B cell (primary cell): ENCODE measurements around the gene VPS26C.

Source experiments
- CTCF ChIP-seq: fragments of 200-600 bp; IDR thresholded peaks from one replicate; pipeline ENCODE4 v1.8.0; 2022; ENCODE audit warnings: antibody characterized with exemption, mild to moderate bottlenecking
- EZH2 ChIP-seq: IDR thresholded peaks from 2 replicates; pipeline ENCODE4 v1.6.1; 2012; ENCODE audit warnings: borderline replicate concordance, low read depth, mild to moderate bottlenecking, moderate library complexity, low read length; ENCODE audit not compliant: insufficient read depth, poor library complexity, severe bottlenecking

GRCh38 chr21:37220433-37220980 is 46.6 kb downstream of the VPS26C start:
- TF ChIP-seq CTCF (no peak), EZH2 (no peak)
